A549 (cell line): ENCODE data around the gene RAB19. TPM values are rescaled to one million over a fixed set of nuclear protein-coding genes. Genes with fewer than 3 reads are reported as not detected.

ENCODE experiments used
- ATAC-seq, 2 experiments: fragments of 200-7000 bp in 1 of 2; fragments of >200 bp in 1 of 2; cut with Nextera tagmentation in 1 of 2; cut with Tn5 transposase in 1 of 2; 3 replicates each; pipeline versions ENCODE4 v1.8.0 to v1.9.1; 2018 to 2020; ENCODE audit warnings: mild to moderate bottlenecking in 1 of 2, moderate library complexity in 1 of 2
- CTCF ChIA-PET: fragments of 300-600 bp; sonication (Branson Sonifier 250); formaldehyde crosslinking; extraction: SDS; loops from one replicate; lab custom pipeline; 2021; ENCODE audit warnings: antibody characterized with exemption, inconsistent platforms; lab: Yijun Ruan, JAX
- POLR2A ChIA-PET: fragments of 350-600 bp; formaldehyde crosslinking; extraction: SDS; loops from one replicate; lab custom pipeline; 2021; ENCODE audit warnings: antibody characterized with exemption, inconsistent platforms; lab: Yijun Ruan, JAX
- DNase-seq, 2 experiments: peaks; one replicate each; pipeline versions ENCODE4 v3.0.0 to v3.0.0-alpha.2; 2011 to 2016; ENCODE audit warnings: low read depth in 1 of 2, low spot score in 1 of 2
- FAIRE-seq: peaks from 2 replicates; lab custom pipeline; 2011; peaks lifted over from hg19 to GRCh38; lab: Jason Lieb, UNC
- H3K27ac ChIP-seq, 2 experiments: fragments of >200 bp; sonication (Bioruptor Twin); formaldehyde crosslinking; 3 replicates each; pipeline ENCODE4 v1.5.1; 2016 to 2017
- H3K4me1 ChIP-seq: fragments of >200 bp; sonication (Bioruptor Twin); formaldehyde crosslinking; 3 replicates; pipeline ENCODE4 v1.6.1; 2016
- H3K4me2 ChIP-seq: fragments of >200 bp; sonication (Bioruptor Twin); formaldehyde crosslinking; 3 replicates; pipeline ENCODE4 v1.6.1; 2016
- H3K4me3 ChIP-seq: fragments of >200 bp; sonication (Bioruptor Twin); formaldehyde crosslinking; 3 replicates; pipeline ENCODE4 v1.5.1; 2016
- H3K9me3 ChIP-seq: fragments of >200 bp; sonication (Bioruptor Twin); formaldehyde crosslinking; 3 replicates; pipeline ENCODE4 v1.6.1; 2016
- BHLHE40 ChIP-seq: IDR thresholded peaks from 2 replicates; pipeline ENCODE4 v1.6.1; 2012; ENCODE audit warnings: low read depth, low read length, inconsistent platforms
- CBX2 ChIP-seq: fragments of 200-600 bp; sonication (generic); IDR thresholded peaks from 2 replicates; pipeline ENCODE4 v1.6.1; 2016; ENCODE audit warnings: low read depth, mild to moderate bottlenecking, borderline replicate concordance
- CBX8 ChIP-seq: fragments of 200-600 bp; sonication (generic); IDR thresholded peaks from 2 replicates; pipeline ENCODE4 v1.6.1; 2016
- CEBPB ChIP-seq, 2 experiments: fragments of >200 bp in 1 of 2; sonication (Bioruptor Twin) in 1 of 2; formaldehyde crosslinking in 1 of 2; IDR thresholded peaks; 2 replicates each; pipeline ENCODE4 v1.6.1; 2012 to 2016
- CHD2 ChIP-seq: fragments of 150-350 bp; IDR thresholded peaks from 2 replicates; pipeline ENCODE4 v1.6.1; 2014; ENCODE audit warnings: low read length; ENCODE audit not compliant: partially characterized antibody
- CHD4 ChIP-seq: fragments of 200-600 bp; sonication (generic); IDR thresholded peaks from 2 replicates; pipeline ENCODE4 v1.6.1; 2016; ENCODE audit warnings: antibody characterized with exemption, mild to moderate bottlenecking, borderline replicate concordance
- EHF ChIP-seq: fragments of 250-450 bp; sonication (Bioruptor Pico); IDR thresholded peaks from 2 replicates; pipeline ENCODE4 v1.5.0; 2020; ENCODE audit warnings: mild to moderate bottlenecking
- EHMT2 ChIP-seq: fragments of 200-600 bp; sonication (generic); IDR thresholded peaks from 2 replicates; pipeline ENCODE4 v1.6.1; 2016; ENCODE audit warnings: antibody characterized with exemption, low read depth, mild to moderate bottlenecking, moderate library complexity
- ELK1 ChIP-seq: fragments of 150-350 bp; IDR thresholded peaks from 2 replicates; pipeline ENCODE4 v1.6.1; 2014; ENCODE audit warnings: low read depth, mild to moderate bottlenecking, low read length
- FOSB ChIP-seq: fragments of 250-450 bp; sonication (Bioruptor Pico); IDR thresholded peaks from 2 replicates; pipeline ENCODE4 v1.5.0; 2020; ENCODE audit warnings: mild to moderate bottlenecking, moderate library complexity
- GATA3 ChIP-seq: IDR thresholded peaks from 2 replicates; pipeline ENCODE4 v1.6.1; 2012; ENCODE audit warnings: borderline replicate concordance
- HEYL ChIP-seq: fragments of 250-450 bp; sonication (Bioruptor Pico); IDR thresholded peaks from 2 replicates; pipeline ENCODE4 v1.8.0; 2021; ENCODE audit warnings: mild to moderate bottlenecking, moderate library complexity
- KDM1A ChIP-seq: fragments of 200-600 bp; sonication (generic); IDR thresholded peaks from 2 replicates; pipeline ENCODE4 v1.6.1; 2016; ENCODE audit warnings: low read depth, mild to moderate bottlenecking
- MAX ChIP-seq: IDR thresholded peaks from 2 replicates; pipeline ENCODE4 v1.6.1; 2012
- MYC ChIP-seq: IDR thresholded peaks from 2 replicates; pipeline ENCODE4 v1.6.1; 2012; ENCODE audit warnings: mild to moderate bottlenecking, inconsistent platforms, low read length, improper control_type of control experiment, borderline replicate concordance
- NFE2L2 ChIP-seq: fragments of 150-350 bp; conservative IDR thresholded peaks from 2 replicates; pipeline ENCODE4 v1.6.1; 2014; ENCODE audit warnings: low read length
- NPAS2 ChIP-seq: fragments of 250-450 bp; sonication (Bioruptor Pico); IDR thresholded peaks from 2 replicates; pipeline ENCODE4 v1.8.0; 2022; ENCODE audit warnings: mild to moderate bottlenecking, moderate library complexity, borderline replicate concordance
- NR3C1 ChIP-seq: fragments of >200 bp; sonication (Bioruptor Twin); formaldehyde crosslinking; IDR thresholded peaks from 3 replicates; pipeline ENCODE4 v1.6.1; 2017
- POLR2A ChIP-seq: IDR thresholded peaks from 2 replicates; pipeline ENCODE4 v1.6.1; 2012; ENCODE audit warnings: mild to moderate bottlenecking, low read length
- POLR2AphosphoS2 ChIP-seq: conservative IDR thresholded peaks from 2 replicates; pipeline ENCODE4 v1.6.1; 2012; ENCODE audit warnings: low read length, improper control_type of control experiment, inconsistent platforms
- RAD21 ChIP-seq, 2 experiments: fragments of >200 bp in 1 of 2; sonication (Bioruptor Twin) in 1 of 2; formaldehyde crosslinking in 1 of 2; IDR thresholded peaks in 1 of 2; conservative IDR thresholded peaks in 1 of 2; 2 replicates in 1 of 2; 3 replicates in 1 of 2; pipeline ENCODE4 v1.6.1; 2012 to 2018; ENCODE audit warnings: inconsistent platforms in 1 of 2
- RARB ChIP-seq: fragments of 250-450 bp; sonication (Bioruptor Pico); IDR thresholded peaks from 2 replicates; pipeline ENCODE4 v1.8.0; 2021; ENCODE audit warnings: mild to moderate bottlenecking, moderate library complexity
- REST ChIP-seq: fragments of 200-600 bp; sonication (generic); IDR thresholded peaks from 2 replicates; pipeline ENCODE4 v1.6.1; 2016; ENCODE audit warnings: antibody characterized with exemption, mild to moderate bottlenecking, moderate library complexity
- WGBS: methylation state at CpG from one replicate; pipeline ENCODE4 v1.1.6; 2017; ENCODE audit errors: missing lambda C conversion rate; 5-methylcytosine and 5-hydroxymethylcytosine counted together
- polyA plus RNA-seq, 4 experiments: library from polyadenylated mRNA; depleted of rRNA in 3 of 4; stranded (reverse); fragments of >200 nt; fragmentation: RNase III in 1 of 4; extraction: RNeasy Plus Mini Kit Qiagen cat#74134 plus additional on column Dnase treatment in 1 of 4; gene quantifications; 2 replicates in 3 of 4; 3 replicates in 1 of 4; pipeline ENCODE4 v1.2.3, GENCODE V29; 2011 to 2017

RAB19 gene
- polyA plus RNA-seq, 2 of the 4 experiments (the other 2 are of a cell fraction): not detected

- no peak for TF ChIP-seq NPAS2 (CRISPR knock-in tag)
These were observed 44.0 kb downstream of the RAB19 start (continued) for GRCh38 chr7:140447841-140448240.

- ATAC-seq (no peak), DNase-seq (no peak), FAIRE-seq (no peak)
- Histone ChIP-seq H3K4me3 (no peak overlapping the region), H3K9me3 (no peaks in the 10 kb centered on the region), H3K4me2 (no peak overlapping the region), H3K27ac (no peak overlapping the region), H3K4me1 (no peaks in the 10 kb centered on the region)
- ChIA-PET POLR2A (no interaction called here), CTCF (interaction anchor here (1.2 to 1.4 kb wide), 2 partner anchors 24 to 63 kb away, joined by 3 read pairs; no protein-coding TSS in a partner anchor)
- TF ChIP-seq NR3C1: no peak
- 87% methylated on average over 4 of the region's 4 CpGs for WGBS
These were observed 45.1 kb downstream of the RAB19 start for GRCh38 chr7:140448781-140449480.

GRCh38 chr7:140451716-140452115, 47.9 kb downstream of the RAB19 start:
- peak; percentile 37 to 44; a peak in 3 of 6 replicates for ATAC-seq
- Histone ChIP-seq H3K4me2 (no peak overlapping the region), H3K9me3 (no peaks in the 10 kb centered on the region)
- CTCF ChIA-PET: interaction anchor here (0.9 to 3.6 kb wide), 4 partner anchors 8 to 196 kb away, joined by 3 to 18 read pairs (median 4); no protein-coding TSS in a partner anchor
- WGBS: 62% methylated on average over 1 of the region's 1 CpG
- no peak for TF ChIP-seq CBX8
- no peak for TF ChIP-seq RAD21 (conservative IDR thresholded peaks at IDR 0.05 in 1 of 2, IDR thresholded peaks at IDR 0.05 in 1 of 2)
- no peak for TF ChIP-seq REST
- no peak for TF ChIP-seq KDM1A
- TF ChIP-seq EHMT2: no peak
- no peak for TF ChIP-seq NFE2L2
- TF ChIP-seq CBX2: no peak
- TF ChIP-seq FOSB (CRISPR knock-in tag): no peak
- TF ChIP-seq MAX: no peak
- TF ChIP-seq CEBPB (IDR thresholded peaks at IDR 0.05): no peak
- no peak for TF ChIP-seq BHLHE40
- no peak for TF ChIP-seq POLR2AphosphoS2
- TF ChIP-seq, all 56 proteins: peak for 0
- H3K27ac ChIP-seq: no peak overlapping the region
- POLR2A ChIA-PET: no interaction called here
- H3K4me3 ChIP-seq: no peak overlapping the region
- no peak for DNase-seq
- no peak for FAIRE-seq
- no peaks in the 10 kb centered on the region for H3K4me1 ChIP-seq

- ChIA-PET CTCF (interaction anchor here (1.1 to 3.6 kb wide), 4 partner anchors 9 to 23 kb away, joined by 3 to 18 read pairs (median 4); no protein-coding TSS in a partner anchor), POLR2A (no interaction called here)
- H3K27ac ChIP-seq: no peak overlapping the region
- no peak for ATAC-seq
- no peak for DNase-seq
- H3K4me3 ChIP-seq: no peak overlapping the region
- 90% methylated on average over 4 of the region's 4 CpGs for WGBS
- FAIRE-seq: no peak
- H3K4me1 ChIP-seq: no peaks in the 10 kb centered on the region
- TF ChIP-seq NPAS2 (CRISPR knock-in tag) (no peak), RARB (no peak), REST (no peak), HEYL (CRISPR knock-in tag) (no peak), CBX8 (no peak), GATA3 (no peak), CHD2 (no peak), EHF (CRISPR knock-in tag) (no peak), ELK1 (no peak), MYC (no peak), CHD4 (no peak), KDM1A (no peak), POLR2A (no peak), CBX2 (no peak)
- H3K9me3 ChIP-seq: no peaks in the 10 kb centered on the region
- H3K4me2 ChIP-seq: no peak overlapping the region
These were observed 49.4 kb downstream of the RAB19 start for GRCh38 chr7:140453273-140453672.
